ENCODE measurements around the gene EXPH5.
"Not testable (repeated sequence)": the region's sequence is repeated elsewhere in the genome, so short reads cannot be mapped to it uniquely, and the experiment has no call there.

EXPH5 gene

DNA sequence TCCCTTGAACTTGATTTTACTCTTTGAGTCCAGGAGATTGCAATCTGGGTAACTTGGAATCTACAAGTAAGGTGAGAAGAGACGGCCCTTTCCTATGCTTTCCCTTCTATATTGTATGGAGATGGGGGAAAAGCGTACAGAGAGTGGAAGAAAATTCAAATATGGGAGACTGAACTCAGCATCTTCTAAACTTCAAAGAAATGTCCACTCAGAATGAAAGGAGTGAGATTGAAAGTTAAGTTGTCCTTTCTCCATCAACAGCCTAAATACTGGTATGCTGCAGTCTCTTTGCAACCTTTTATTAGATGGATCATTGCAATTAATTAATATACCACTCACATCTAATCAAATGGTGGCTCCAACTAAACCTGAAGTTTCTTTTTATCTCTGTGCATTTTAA is 6.4 kb upstream of the EXPH5 start:
- DNase-seq (ENCODE audit: low spot score): no peak

DNA sequence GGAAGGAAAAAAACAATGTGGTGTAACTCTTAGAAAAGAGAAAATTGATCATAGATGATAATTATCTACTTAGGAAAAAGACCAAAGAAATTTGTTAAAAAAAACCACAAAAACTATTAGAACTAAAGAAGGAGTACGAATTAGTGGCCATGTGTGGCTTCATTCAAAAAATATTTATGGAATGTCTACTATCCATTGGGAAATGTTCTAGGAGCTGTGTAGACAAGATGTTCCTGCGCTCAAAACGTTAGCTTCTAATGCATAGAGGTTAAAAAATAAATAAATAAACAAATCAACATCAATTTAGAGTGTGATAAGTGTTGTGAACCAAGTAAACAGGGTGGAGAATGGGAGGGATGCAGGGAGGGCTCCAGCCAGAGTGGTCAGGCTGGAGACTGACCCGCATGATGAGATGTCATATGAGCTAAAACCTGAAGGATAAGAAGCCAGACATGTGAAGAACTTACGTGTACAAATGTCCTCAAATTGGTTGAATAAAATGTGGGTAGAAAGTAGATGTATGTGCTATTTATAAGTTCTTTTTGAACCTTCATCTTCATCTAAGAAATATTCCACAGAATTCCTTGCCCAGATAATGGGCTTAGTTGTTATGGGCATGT is 4.3 kb upstream of the EXPH5 start:
- DNase-seq (ENCODE audit: low spot score): no peak

DNA sequence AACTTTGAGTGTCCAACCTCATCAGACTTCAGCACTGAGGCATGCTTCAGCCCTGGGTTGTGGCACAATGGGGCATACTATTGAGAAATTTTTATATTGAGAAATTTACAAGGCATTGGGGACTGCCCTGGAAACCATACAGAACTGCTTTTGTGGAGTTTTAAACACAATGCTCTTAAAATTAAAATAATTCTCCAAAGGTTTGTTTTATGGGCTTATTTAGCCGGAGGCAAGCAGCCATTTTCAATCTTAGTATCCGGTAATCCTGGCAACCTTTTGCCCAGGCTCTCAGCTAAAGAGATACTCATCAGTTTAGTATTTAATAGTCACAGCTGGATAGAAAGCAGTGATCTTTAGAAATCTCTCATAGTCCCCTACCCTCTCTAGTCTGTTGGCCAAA is 3.1 kb upstream of the EXPH5 start:
- no peak for DNase-seq (ENCODE audit: low spot score)

DNA sequence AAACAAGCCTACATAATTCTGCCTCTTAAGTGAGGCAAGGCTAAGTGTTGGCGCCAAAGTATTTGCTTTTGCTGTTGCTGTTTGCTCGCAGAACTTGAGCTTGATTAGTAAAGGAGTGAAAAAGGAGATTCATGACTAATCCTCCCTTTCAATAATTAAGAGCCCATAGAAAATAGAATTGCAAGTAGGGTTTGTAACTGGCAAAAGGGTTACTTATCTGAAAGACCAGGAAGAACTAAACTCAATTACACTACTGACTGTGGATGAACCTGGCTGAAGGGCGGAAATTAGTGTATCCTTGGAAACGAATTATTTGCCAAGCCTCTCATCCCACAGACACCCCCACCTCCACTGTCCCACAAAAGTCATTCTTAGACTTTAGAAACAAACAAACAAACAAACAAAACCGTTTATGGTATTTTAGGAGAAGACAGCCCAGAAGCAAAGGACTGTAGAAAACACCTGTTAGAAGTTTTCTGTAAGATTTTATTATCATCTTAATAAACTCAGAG is 411 bp upstream of the EXPH5 start:
- no peak for DNase-seq (ENCODE audit: low spot score)

DNA sequence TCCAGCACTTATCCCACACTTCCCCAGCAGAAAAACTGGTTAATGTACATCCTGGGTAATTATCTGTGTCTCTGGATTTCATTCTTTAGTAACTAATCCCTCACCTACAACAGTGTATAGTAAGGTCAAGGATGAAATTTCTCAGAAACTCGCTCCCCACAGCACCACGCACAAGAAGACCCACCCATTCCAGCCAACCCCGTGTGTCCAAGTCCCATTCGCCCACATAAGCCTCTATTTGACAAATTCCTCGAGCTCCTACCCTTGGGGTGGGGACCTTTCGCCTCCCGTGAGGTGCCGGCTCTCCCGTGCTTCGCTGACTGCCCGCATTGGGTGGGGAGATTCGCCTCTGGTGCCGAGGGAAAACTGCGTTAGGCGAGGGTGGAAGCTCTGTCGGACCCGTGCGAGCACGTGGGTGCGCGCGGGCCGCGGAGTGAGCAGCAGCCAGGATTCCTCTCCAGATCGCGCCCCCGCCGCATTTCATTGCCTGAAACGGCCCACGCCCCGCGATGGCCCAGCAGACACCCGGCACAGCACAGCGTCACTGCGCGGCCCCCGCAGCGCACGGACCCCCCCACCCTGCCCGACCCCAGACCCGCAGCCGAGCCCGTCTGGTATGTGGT is 866 bp downstream of the EXPH5 start:
- peak; percentile 38 for DNase-seq (ENCODE audit: low spot score)

- DNase-seq (ENCODE audit: low spot score): peak; percentile 14
Measured at GRCh38 chr11:108591893-108592292, 1.7 kb downstream of the EXPH5 start.

DNA sequence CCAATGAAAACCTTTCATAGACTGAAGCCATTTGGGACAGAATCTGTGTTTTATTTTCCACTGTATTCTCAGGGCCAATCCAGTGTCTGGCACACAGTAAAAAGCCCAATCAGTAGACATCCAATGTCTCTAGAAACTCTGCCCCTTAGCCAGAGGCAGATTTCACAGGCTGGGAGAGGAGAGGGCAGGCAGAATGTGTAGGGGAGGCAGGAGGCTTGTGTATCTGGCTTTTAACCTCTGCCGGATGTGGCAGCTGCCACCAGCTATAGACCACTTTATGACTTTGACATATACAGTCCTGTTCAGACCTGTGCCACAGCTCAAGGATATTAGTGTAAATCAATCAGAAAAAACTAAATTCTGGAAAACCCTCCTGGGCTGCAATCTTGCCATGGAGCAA is 4.4 kb downstream of the EXPH5 start:
- no peak for DNase-seq (ENCODE audit: low spot score)

DNA sequence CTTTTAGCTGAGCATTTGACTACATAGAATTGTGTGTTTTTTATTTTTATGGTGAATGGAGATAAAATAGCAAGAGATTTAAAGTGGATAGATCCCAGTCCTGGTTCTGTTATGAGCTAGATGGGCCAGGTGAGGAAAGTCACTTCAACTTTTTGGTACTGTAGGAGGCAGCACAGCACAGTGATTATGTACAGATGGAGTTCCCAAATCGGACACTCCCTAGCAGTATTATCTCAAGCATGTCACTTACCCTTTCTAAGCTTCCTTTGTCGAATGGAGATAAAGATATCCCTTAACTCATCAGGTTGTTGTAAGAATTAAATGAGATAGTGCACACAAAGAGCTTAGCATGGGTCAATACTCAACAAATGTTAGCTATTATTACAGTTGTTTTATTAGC is 5.3 kb downstream of the EXPH5 start:
- no peak for DNase-seq (ENCODE audit: low spot score)

- no peak for DNase-seq (ENCODE audit: low spot score)
Measured at GRCh38 chr11:108587109-108587508, 6.5 kb downstream of the EXPH5 start.

GRCh38 chr11:108586600-108586999 is 7.0 kb downstream of the EXPH5 start:
- no peak for DNase-seq (ENCODE audit: low spot score)

GRCh38 chr11:108586185-108586584 is 7.4 kb downstream of the EXPH5 start:
- not testable (repeated sequence) for DNase-seq (ENCODE audit: low spot score)

DNA sequence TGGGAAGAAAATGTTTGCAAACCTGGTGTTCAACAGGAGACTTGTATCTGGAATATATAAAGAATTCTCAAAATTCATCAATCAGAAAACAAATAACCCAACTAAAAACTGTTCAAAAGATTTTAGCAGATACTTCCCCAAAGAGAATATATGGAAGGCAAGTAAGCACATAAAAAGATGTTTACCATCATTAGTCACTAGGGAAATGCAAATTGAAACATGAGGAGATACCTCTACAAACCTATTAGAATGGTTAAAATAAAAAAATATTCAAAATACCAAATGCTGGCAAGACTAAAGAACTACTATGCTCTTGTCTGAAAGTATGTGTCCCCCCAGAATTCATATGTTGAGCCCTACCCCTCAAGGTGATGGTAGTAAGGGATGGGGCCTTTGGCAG is 8.6 kb downstream of the EXPH5 start:
- no peak for DNase-seq (ENCODE audit: low spot score)

DNA sequence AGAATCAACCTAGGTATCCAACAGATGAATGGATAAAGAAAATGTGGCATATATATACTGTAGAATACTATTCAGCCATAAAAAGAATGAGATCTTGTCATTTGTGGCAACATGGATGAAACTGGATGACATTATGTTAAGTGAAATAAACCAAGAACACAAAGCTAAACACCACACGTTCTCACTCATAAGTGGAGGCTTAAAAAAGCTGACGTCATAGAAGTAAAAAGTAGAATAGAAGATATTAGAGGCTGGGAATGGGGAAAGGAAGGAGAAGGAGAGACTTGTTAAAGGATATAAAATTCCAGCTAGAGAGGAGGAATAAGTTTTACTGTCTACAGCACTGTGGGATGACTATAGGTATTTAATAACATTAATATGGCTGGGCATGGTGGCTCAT is 12.9 kb downstream of the EXPH5 start:
- no peak for DNase-seq (ENCODE audit: low spot score)

DNA sequence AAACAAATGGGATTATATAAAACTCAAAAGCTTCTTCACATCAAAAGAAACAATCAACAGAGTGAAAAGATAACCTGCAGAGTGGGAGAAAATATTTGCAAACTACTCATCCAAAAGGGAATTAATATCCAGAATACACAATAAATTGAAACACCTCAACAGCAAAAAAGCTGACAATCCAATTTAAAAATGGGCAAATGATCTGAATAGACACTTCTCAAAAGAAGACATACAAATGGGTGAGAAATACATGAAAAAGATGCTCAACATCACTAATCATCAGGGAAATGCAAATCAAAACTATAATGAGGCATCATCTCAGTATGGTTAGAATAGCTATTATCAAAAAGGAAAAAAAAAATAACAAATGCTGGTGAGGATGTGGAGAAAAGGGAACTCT is 13.5 kb downstream of the EXPH5 start:
- no peak for DNase-seq (ENCODE audit: low spot score)

DNA sequence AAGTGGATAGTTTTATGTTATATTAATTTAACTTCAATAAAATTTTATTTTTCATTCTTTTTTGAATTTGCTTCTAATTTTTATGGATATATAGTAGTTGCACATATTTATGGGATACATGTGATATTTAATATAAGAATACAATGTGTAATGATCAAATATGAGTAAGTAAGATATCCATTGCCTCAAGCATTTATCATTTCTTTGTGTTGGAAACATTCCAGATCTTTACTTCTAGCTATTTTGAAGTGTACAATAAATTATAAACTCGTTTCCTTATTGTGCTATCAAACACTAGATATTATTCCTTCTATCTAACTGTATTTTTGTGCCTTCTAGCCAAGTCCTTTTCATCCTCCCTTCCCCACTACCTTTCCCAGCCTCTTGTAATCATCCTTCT is 17.0 kb downstream of the EXPH5 start:
- no peak for DNase-seq (ENCODE audit: low spot score)

GRCh38 chr11:108574675-108575074 is 18.9 kb downstream of the EXPH5 start:
- DNase-seq (ENCODE audit: low spot score): no peak

DNA sequence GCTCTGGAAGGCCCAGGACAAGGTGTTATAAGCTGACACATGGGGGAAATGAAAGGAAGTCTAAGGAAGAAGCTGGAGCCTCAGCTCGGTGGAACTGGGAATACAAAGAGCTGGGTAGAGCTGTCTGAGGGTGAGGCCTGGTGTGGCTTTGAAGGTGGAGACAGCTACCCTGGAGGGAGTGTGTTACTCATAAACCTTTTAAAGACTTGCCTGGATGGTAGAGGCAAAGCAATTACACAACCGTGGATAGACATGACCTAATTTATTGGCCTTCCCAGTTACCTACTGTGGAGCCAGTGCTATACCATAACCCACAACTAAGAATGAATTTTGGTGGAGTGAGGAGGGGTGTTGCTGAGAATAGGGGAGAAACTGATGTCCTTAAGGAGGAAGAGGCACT is 22.6 kb downstream of the EXPH5 start:
- no peak for DNase-seq (ENCODE audit: low spot score)

- DNase-seq (ENCODE audit: low spot score): peak; percentile 80
Measured at GRCh38 chr11:108569896-108570295, 23.7 kb downstream of the EXPH5 start.

- DNase-seq (ENCODE audit: low spot score): peak; percentile 98
Measured at GRCh38 chr11:108568195-108568858, 25.2 kb downstream of the EXPH5 start.

DNA sequence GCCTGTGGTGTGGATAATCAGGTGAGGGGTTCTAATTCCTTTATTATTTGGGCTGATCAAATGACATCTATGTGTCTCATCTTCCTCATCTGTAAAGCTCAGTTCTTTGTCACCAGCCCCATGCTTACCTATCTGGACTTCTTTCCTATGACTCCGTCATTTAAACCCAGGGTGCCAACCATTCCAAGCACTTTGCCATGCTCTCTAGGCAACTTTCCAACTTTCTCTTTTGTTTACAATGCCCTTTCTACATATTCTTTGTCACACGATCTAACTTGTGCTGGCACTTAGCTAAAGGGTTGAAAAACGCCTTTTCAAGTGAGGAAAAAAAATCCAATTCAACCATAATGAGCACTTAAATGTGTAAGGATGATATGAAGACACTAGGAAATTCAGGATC is 27.9 kb downstream of the EXPH5 start:
- DNase-seq (ENCODE audit: low spot score): peak; percentile 86

DNA sequence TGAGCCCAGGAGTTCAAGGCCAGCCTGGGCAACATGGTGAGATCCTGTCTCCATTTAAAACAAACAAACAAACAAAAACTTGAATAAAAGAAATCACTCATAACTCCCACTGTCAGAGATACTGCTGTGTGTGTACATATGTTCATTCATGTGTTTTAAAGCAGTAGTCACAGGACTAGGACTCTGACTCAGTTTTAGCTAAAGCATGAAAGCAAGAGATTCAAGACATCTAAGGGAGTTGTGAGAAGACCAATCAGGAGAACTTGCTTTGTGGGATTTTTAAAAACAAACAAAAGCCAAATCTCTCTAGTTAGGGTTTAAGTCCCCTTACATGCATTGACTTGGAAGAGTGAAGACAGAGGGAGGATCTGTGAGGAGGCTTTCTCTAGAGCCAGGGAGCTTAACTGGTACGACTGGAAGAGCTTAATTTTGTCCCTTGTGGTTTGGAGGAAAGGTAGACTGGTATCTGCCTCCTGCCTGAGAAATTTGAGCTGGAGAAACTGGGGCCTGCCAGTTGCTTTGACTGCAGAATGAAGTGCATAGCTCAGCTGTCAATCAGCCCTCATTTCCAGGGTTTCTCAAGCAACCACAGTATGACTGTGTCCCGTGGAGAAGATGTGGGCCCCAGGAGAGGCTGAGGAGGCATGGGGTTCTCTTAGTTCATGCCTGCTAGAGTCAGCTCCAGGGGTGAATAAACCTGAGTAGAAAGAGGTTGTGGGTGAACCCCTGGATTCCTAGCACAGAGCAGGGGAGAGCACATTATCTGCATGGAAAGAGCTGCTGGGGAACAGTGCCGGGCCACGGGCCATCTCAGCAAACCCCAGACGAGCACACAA is 30.6 kb downstream of the EXPH5 start:
- peak; percentile 59 for DNase-seq (ENCODE audit: low spot score)

DNA sequence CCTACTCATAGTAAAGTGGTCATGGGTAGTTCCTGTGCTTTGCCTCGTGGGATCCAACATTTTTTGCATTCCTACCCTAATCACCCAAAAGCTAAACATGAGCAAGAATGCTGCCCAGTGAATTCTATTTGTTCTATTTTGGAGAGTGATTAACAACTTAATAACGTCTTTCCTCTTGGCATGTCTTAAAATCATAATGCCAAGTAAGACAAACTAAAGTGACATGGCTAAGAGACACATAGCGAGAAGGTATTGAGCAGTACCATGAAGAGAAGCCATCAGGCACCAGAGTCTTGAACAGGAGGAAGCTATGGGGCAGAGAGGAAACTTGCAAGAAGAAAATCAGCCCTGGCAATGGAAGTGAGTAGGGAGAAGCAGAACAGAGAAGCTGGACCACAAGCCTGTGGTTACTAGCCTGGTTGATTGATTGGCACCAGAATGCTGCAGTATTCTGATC is 32.0 kb downstream of the EXPH5 start:
- no peak for DNase-seq (ENCODE audit: low spot score)
